ENCODE results near the gene RNF43. TPM values are rescaled to one million over a fixed set of nuclear protein-coding genes. Genes with fewer than 3 reads are reported as not detected.

The RNF43 gene
- 0.09 TPM for polyA plus RNA-seq (ENCODE audit: insufficient read length)

DNA sequence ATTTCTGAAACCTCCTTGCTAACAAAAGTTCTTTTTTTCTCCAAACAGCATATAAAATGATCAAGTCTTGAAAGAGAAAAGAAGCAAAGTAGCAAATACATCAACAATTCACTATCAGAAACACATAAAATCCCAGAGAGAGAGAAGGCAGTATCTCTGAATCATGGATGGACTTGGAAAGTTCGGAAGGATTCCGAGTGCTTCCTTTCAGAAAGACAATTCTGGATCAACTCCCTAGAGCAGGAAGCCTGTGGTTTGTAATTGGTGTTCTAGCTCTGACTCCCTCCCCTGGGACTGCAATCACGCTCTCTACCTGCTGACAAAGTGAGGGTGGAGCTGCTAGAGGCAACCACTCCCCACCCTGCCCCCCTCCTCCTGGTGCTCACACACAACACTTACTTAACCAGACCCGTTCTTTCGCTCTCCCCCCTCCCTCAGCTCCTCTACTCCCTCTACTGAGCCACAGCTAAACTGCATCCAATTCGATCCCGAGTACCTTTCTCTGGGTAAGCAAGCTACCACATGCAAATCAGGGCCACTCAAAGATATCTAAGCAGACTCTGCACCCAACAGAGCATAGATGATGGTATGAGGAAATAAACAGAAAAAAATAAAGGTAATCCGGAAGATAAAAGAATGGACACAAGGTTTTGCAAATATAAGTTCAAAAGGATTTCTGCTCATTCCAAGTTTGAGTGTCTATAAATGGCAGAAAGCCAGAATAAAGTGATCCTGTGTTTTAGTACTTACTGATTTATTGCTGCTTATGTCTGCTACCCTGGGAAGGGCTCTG lies at the start of gene RNF43:
Gene RNF43, minus strand, starts transcription at position 235 of the 793 bp plus-strand sequence. CDS start 1,957 bp downstream, outside the sequence.
- DNase-seq (ENCODE audit: low read depth), result peak; percentile 43

DNA sequence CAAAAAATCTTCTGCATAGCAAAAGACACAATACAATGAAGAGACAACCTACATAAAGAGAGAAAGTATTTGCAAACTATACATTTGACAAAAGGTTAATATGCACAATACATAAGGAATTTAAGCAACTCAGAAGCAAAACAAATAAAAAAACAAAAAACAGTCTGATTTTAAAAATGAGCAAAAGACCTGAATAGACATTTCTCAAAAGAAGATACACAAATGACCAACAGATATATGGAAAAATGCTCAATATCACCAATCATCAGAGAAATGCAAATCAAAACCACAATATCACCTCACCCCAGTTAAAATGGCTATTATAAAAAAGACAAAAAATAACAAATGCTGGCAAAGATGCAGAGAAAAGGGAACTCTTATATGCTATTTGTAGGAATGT lies 38.2 kb upstream of the RNF43 start:
- DNase-seq (ENCODE audit: low read depth), result no peak

DNA sequence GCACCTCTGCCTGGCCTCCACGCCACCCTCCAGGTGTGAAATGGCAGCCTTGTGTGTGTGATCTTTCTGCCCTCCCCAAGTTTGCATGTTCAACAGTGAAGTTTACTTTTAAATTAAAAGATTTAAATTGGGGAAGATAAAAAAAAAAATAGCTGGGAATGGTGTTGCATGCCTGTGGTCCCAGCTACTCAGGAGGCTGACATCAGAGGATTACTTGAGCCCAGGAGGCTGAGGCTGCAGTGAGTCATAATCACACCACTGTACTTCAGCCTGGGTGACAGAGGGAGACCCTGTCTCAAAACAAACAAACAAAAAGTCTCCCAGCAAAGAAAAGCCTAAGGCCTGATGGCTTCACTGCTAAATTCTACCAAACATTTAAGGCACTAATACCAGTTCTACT lies 35.4 kb upstream of the RNF43 start:
- DNase-seq (ENCODE audit: low read depth), result no peak

DNA sequence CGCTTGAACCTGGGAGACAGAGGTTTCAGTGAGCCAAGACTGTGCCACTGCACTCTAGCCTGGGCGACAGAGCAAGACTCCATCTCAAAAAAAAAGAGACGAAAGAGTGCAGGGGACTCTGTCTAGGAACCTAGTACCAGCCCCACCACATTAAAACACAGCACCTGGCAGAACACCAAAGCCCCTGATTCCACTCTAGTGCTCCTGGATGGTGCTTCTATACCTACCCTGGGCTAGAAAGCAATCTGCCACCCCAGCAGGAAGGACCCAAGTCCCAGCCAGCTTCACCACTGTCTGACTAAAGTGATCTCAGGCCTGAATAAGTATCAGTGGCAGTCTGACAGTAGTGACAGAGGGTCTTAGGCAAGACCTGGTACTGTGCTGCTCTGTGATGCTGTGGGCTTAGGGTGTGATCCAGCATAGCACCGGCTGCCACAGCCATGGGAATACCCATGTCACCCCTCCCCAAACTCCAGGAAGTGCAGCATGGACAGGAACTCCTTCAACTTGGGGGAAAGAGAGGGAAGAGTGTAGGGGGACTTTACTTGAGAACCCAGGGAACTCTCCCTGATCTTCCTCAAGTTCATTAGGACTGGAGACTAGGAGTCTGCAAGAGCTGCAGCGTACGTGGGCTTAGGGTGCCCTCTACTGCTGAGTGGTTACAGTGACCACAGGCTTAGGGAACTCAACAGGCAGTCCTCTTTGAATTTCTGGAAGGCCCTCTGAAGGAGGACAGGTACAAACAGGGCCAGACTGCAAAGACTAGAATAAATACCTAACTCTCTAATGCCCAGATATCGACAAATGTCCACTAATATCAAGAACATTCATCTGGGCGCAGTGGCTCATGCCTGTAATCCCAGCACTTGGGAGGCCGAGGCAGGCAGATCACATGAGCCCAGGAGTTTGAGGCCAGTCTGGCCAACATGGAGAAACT lies 30.0 kb upstream of the RNF43 start:
- DNase-seq (ENCODE audit: low read depth), result peak; percentile 2

DNA sequence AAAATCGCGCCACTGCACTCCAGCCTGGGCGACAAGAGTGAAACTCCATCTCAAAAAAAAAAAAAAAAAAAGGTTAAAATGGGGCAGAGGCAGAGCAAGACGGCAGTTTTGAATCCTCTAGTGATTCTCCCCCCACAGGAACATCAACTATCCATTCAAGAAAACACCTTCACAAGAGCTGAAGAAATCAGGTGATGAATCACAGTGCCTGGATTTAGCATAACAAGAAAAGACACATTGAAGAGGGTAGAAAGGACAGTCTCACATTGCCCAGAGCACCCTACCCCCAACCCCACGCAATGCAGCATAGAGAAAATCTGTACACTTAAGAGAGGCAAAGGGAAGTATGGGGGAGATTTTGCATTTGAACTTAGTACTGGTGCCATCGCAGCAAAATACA lies 28.8 kb upstream of the RNF43 start:
- no peak for DNase-seq (ENCODE audit: low read depth)

DNA sequence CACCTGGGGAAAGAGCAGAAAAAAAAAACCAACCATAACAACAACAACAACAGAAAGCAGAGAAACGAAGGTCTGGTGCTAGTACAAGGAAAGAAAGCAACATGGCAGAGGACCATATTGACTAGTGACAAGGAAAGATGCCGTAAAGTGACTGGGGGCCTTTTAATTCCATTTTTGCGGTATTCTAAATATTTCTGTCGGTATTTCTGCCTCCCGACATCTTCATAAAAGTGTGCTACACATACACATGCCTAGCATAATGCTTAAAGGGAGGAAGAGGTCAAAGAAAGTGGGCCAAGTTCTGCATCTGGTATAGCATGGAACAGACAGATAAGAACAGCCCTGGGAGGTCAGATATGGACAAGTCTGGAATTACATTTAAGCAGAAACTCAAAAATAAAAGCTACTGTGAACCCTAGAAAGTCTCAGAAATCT lies 19.5 kb upstream of the RNF43 start:
- DNase-seq (ENCODE audit: low read depth), result no peak

DNA sequence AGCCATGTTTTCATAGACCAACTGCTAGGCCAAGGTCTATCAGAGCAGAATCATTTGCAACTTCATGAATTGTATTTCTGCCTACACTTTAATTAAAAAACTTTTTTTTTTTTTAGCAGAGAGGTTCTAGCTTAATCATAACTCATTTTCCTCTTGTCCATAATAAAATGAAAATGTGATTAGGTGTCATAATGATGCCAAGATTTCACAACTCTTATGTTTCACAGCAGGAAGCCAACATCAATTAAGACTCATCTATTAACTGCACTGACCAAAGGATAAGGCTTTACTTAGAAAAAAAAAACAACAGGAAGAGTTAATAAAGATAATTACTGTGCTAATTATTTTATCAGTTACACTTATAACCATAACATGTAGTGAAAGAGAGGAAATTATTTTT lies 18.9 kb upstream of the RNF43 start:
- DNase-seq (ENCODE audit: low read depth), result no peak

DNA sequence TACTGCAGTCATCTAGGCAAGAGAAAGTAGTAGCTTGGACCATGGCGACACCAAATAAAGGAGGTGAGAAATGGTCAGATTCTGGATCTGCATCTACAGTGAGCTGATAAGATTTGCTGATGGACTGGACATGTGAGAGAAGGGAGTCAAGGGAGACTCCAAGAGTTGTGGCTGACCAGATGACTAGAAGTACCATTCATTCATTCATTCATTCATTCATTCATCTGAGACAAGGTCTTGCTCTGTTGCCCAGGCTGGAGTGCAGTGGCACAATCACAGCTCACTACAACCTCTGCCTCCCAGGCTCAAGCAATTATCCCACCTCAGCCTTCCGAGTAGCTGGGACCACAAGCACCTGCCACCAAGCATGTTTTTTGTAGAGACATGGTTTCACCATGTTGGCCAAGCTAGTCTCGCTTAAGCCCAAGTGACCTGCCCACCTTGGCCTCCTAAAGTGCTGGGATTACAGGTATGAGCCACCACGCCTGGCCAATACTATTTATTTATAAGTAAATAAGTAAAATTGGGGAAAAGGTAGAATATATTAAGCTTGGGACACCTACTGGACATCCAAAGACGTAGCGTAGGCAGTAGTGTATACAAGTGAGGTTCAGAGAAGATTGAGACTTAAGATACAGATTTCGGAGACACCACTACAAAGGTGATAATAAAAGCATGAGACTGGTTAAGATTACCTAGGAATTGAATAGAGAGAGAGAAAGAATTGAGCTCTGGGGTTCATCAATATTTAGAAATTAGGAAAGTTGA lies 15.7 kb upstream of the RNF43 start:
- no peak for DNase-seq (ENCODE audit: low read depth)

DNA sequence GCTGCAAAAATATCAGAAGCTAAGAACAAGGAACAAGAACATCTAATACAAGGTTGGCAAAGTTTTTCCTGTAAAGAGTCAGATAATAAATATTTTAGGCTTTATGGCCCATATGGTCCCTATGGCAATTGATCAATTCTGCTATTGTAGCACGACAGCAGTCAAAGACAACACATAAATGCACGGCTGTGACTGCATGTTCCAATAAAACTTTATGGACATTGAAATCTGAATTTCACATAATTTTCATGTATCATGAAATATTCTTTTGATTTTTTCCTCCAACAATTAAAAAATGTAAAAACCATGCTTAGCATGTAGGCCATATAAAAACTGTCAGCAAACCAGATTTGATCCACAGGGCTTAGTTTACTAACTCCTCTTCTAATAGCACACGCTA lies 10.5 kb upstream of the RNF43 start:
- no peak for DNase-seq (ENCODE audit: low read depth)

DNA sequence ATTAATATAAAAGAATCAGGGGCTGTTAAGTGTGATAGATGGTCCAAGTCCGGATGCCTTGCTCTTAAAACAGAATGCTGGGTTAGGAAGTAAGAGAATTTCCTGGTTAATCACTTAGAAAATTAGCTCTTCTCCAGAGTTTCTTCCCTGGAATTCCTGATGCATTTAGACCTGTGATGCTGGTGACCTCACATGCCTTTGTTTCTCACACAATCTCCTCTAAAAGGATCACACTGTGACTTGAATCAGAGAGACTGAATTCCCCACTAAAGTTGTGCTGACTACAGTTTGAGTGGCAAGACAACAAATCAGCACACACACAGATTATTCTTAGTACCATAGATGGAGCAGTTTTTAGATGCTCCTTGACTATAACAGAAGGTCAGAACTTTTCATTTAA lies 4.4 kb upstream of the RNF43 start:
- DNase-seq (ENCODE audit: low read depth), result no peak

DNA sequence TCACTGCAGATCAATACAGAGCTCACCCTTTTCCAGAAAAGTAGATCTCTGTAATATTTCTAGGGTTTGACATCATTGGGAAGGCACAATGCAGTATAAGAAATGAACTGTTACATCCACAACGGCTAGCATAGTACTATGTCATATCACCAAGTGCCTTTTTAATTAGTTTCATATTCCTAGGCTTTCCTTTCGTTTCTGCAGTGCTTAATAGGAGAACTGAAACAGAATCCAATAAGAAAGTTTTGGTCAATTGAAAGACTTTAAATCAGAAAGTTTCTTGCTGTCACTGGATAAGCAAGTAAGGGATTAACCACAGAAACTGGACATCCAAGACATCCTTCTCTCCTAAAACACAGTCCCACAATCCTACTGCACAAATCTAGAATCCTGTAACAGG lies 3.5 kb upstream of the RNF43 start:
- no peak for DNase-seq (ENCODE audit: low read depth)

DNA sequence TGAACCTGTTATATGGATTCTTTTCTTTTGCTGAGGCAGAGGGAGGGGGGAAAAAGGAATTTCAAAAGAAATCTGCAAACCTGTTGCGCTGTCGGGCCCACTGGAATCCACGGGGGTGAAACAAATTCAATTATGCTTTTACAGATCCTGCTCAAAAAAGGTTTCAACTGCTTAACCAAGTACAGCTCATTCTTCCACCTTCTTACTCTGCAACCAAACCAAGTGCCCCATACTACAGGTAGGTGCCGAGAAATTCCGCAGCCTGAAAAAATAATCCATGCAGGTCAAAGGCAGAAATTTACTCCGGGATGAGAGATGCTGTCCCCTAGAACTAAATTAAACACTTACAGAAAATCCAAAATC lies 416 bp downstream of the RNF43 start:
- no peak for DNase-seq (ENCODE audit: low read depth)

DNA sequence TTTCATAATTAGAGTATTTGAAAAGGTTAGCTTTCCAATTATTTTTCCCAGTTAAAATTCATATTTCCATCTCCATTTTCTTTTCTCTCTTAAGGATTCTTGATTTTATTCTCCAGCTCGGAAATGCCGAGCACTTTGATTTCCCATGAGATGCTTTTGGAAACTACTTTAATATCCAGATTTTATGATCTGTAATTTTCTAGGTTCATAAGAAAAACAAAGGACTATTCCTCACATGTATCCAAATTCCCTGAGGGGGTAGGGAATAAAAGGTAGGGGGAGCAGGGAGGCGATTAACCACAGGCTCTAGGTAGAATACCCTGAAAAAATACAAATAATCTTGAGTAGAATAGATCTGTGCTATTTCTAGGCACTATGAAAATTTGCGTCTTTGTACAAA lies 938 bp downstream of the RNF43 start:
- DNase-seq (ENCODE audit: low read depth), result no peak

DNA sequence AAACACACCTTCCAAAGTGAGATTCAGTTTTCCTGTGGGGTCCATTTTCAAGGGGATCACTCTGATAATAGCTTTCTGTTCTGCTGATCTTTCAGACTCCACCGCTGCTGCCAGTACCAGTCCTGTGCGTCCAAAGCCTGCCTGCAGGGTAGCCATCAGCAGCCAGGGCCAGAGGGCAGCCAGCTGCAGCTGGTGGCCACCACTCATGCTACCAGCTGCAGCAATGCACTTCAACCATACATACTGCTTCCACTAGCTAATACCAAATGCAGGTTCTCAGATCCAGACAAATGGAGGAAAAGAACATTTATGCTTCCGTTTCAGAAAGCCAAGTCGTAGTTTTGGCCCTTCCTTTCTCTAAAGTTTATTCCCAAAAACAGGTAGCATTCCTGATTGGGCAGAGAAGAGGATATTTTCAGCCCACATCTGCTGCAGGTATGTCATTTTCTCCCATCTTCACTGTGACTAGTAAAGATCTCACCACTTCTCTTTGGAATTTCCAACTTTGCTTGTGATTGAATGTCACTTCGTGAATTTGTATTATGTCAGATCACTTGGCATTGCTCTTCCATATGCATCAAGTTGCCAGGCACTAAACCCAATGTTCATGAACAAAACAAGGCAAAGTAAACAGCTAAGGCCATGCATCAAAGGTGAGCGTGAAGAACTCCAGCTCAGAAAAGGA lies 1.8 kb downstream of the RNF43 start:
- no peak for DNase-seq (ENCODE audit: low read depth)

DNA sequence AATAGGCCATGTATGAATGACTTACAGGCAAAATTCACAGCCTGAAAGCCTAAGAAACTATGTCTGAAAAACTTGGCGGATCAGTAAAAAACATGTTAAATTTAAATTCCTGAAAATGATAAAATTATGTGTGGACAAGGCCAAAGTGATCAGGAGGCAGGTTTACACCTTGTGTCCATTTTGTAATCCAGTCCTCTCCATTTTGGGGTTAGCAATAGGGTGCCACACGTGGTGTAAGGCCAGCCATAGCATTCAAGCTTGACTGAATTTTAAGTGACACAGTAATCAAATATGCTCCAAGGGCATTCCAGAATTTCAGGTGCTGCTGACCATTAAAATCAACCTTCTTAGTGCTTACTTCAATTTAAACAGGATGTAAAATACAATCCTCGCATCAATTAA lies 2.7 kb downstream of the RNF43 start:
- no peak for DNase-seq (ENCODE audit: low read depth)

DNA sequence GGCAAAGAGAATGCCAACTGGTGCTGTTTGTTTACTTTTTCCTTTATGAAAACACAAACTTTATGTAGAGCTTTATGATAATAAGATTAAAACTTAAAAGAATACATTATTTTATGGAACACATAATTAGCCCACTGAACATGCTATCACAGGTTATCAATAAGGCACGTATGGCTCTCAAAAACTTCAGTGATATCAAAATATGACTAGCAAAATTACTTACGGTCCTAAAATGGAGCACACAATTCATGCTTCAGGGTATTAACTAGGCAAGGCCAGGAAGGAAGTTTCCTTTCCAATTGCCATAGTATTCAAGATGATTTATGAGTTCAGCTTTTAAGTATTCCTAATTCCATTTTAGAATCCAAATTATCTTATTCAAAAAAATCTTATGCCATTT lies 3.6 kb downstream of the RNF43 start:
- DNase-seq (ENCODE audit: low read depth), result no peak

DNA sequence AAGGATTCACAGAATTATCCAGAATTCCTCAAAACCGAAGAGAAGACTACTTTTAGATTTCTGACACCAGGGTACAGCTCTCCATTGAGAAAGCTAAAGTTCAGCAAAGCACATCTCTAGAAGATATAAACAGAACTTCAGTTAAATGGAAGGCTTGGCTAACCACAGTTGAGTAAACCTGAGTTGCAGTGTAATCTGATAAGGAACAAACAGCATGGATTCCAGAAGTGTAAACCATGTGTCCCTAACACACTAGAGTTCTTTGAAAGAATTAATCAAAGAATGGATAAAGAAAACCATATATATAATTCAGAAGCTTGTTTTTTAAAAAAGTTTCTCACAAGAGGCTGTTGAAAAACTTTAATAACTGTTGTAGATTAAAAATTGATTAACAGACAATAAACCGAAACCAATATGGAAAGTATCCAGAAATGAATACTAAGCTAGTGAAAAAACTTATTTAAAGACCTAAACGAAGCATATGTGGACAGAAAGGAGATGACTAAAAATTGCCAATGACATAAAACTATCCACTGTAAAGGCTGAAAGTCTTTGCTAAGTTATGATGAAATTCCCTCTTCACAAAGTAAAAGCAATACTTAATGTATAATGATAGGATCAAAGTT lies 4.3 kb downstream of the RNF43 start:
- no peak for DNase-seq (ENCODE audit: low read depth)

DNA sequence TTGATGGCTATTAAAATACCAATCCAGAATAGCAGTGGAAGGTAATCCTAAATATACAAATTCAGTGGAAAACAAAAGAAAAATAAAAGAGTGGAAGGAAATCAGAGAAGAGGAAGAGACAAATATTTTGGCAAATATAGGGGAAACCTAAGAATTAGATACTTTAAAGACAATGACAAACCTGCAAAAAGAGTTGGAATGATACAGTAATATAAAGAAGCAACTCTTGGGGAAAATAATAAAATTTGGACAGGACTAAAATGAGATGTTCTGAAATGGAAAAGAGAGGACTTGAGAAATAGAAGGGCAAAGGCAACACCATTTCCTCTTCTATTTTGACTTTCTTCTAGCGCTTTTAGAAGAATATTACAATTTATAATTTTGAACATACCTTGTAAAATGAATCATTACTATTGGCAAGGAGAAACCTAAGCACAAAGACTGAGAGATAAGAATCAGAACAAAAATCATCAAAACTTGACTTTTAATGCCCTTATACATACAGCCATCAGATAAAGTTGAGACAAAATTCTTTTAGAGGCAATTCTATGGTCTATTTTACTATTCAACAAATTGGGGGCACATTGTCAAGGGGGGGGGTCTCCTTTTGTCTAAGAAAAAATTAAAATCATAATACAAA lies 5.2 kb downstream of the RNF43 start:
- no peak for DNase-seq (ENCODE audit: low read depth)

DNA sequence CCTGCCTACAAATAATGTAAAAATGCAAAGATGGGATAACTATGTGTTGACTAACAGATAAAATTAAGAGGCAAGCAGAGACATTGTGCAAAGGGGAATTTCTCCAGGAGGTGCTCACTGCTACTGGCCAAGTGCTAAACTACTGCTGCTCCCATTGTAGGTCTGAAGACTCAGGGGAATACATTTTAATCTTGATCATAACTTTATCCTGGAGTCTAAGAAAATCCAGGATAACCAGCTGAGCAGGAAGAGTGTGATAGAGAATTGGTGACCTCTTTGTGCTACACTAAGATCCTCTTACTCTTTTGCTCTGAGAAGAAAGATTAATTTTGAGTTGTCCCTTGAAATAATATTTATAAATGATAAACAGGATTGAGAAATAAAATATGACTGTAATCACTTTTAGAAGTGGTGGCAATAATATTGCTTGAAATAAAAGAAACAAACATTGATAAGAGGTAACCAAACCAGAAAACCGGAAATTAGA lies 5.9 kb downstream of the RNF43 start:
- DNase-seq (ENCODE audit: low read depth), result no peak

DNA sequence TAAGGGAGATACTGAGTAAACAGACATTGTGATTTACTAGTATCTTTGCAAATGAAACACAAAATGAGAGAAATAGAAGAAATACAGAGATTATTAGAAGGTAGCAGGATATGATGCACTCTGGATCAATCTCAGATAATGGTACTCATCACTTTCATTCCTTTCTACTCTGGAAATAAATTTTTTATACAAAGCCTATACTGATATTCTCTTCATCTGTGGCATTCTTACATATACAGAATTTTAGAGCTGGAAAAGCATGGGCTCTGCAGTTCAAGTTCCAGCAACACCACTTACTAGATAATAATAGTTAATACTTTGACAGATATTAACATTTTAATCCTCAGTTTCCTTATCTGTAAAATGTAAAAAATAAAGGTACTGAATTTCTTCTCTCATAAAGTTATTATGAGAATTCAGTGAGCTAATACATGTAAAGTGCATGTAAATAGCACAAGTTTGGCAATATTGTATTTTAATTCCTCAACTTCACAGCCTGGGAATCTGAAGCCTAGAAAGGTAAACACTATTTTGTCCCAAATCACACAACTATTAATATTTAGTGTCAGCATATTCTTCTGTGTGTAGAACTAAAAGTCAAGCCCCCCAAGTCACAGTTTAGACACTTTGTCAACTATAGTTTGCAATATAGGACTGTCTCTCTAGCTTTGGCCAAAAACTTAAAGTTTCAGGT lies 6.5 kb downstream of the RNF43 start:
- no peak for DNase-seq (ENCODE audit: low read depth)

Measured in forelimb muscle (tissue), 1 donor.